Forelimb muscle (tissue), 1 donor: ENCODE results near the gene CLNK. TPM values are rescaled to one million over a fixed set of nuclear protein-coding genes. Genes with fewer than 3 reads are reported as not detected.
A peak's percentile ranks its signal among the peaks of the same experiment; 100 is the strongest.
"Not testable (repeated sequence)": the region's sequence is repeated elsewhere in the genome, so short reads cannot be mapped to it uniquely, and the experiment has no call there.

ENCODE experiments used
- DNase-seq: peaks from one replicate; pipeline ENCODE4 v3.0.0-alpha.2; 2013; ENCODE audit warnings: low read depth
- polyA plus RNA-seq: library from polyadenylated mRNA; unstranded; fragments of 120-200 nt; gene quantifications from one replicate; pipeline ENCODE4 v1.2.1, GENCODE V29; 2013; ENCODE audit not compliant: insufficient read length

The CLNK gene
- polyA plus RNA-seq, 1 donor: 0.34 TPM

DNA sequence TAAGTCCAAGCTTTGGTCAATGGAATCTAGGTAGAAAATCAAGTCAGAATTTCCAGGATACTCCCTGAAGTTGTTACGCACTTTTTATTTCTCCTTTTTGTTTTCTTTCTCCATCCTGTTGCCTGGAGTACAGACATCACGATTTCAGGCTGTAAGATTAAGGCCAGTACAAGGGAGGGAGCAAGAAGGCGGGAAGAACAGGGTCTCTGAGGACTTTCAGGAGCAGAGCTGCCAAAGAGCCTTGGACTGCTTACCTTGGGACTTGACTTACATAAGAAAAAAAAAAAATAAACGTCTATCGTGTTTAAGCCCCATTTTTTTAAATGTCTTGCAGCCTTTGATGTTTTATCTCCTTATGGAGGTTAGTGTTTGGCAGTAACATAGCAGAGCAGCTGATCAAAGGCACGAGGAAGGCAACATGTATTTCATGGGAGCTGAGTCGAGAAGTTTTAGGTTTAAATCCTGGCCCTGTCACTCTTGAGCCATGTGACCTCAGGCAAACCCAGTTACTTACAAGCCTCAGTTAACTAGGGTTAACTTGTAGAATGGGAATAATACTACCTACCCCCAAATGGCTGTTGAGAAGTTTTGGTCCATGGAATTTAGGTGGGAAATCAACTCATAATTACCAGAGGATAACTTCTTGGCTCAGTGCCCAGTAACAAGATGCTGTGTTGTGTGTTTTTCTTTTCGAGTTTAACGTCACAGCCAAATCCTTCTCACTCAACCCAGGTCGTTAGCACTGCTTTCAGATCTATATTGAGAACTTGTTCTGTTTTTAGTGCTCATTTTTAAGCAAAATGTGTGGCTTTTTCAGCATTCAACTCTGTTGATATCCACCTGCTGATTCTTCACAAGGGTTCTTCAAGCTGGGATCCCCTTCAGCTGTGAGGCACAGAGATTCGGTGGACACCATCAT is 106.8 kb downstream of the CLNK start:
- no peak for DNase-seq

DNA sequence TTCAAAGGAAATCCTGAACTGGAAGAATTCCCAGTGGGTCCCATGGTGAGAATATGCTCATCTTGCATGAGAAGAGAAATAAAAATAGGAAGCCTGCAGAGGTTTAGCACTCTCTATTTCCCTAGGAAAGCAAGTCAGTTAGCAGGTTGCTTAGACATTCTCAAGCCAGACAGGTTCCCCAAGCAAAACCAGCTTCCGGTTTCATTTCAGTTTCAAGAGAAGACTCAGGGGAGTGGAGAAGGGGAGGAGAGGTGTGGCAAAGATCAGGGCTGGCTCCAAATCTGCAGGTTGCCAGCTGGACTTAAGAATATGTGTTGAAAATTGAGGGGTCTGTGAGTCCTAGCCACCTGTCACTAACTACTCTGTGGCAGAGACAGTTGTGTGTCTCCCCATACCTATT is 107.5 kb downstream of the CLNK start:
- no peak for DNase-seq

- no peak for DNase-seq
These were observed 108.3 kb downstream of the CLNK start for GRCh38 chr4:10576236-10576635.

DNA sequence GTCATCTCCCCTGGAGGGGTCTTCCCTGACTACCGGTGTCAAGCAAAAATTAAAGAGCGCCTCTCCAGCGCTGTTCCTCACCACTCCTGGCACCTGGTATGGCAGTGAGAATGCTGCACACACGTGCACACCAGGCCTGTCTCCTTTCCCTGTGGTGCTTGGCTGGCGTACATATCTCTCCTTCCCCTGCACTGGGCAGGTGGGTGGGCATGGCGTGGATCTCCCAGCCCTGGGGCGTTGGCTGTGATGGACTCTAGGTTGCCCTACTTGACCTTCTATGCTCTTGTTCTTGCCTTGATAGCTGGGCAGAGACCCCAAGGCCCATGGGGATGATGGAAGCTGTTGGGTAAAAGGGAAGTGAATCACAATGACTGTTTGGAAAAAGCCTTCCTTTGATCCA is 109.2 kb downstream of the CLNK start:
- DNase-seq: no peak

DNA sequence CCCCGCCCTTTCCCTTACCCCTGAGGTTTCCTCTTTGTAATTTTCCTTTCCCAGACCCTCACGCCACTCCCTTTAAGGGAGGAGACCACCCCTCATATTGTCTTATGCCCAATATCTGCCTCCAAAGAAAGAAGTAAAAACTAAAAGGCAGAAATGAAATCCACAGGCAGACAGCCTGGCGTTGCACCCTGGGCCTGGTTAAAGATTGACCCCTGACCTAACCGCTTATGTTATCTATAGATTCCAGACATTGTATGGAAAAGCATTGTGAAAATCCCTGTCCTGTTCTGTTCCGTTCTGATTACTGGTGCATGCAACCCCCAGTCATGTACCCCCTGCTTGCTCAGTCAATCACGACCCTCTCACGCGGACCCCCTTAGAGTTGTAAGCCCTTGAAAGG is 110.0 kb downstream of the CLNK start:
- not testable (repeated sequence) for DNase-seq

DNA sequence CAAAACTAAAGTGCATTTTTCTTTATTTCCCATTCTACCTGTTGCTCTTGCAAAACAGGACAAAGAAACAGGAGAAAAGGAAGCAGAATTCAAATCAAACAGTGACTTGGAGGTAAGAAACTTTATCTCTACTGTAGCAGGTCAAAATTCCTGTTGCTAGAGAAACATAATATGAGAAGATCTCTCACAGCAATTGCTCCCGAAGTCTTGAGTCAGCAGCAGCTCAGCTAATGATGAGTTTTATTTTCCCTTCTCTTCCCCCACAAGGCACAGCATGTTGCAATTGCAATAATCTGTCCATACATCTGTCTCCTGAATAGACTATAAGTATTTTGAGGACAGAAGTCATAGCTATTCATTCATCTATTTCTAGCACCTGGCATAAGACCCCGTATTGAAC is 112.7 kb downstream of the CLNK start:
- no peak for DNase-seq

- no peak for DNase-seq
These were observed 115.1 kb downstream of the CLNK start for GRCh38 chr4:10569491-10569890.

- no peak for DNase-seq
These were observed 116.8 kb downstream of the CLNK start for GRCh38 chr4:10567766-10568165.

- DNase-seq: no peak
These were observed 119.3 kb downstream of the CLNK start for GRCh38 chr4:10565166-10565780.

DNA sequence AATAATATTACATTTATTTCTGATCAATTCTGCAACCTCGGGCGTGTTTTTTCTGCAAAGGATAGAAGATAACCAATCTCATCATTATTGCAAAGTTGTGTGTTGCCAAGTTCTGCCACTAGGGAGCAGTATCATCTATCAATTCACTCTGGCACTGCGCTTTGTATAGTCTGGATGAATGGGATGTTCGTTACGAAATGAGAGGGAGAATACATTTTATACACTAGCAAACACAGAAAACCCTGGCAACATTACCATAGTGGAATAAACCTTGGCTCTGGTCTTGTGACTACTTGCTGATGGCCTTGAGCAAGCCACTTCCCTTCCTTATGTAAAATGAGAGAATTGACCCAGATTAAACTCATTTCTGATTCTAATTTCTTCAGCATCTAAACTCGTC is 129.9 kb downstream of the CLNK start:
- peak; percentile 34 for DNase-seq

GRCh38 chr4:10554121-10554520 is 130.4 kb downstream of the CLNK start:
- DNase-seq: no peak

DNA sequence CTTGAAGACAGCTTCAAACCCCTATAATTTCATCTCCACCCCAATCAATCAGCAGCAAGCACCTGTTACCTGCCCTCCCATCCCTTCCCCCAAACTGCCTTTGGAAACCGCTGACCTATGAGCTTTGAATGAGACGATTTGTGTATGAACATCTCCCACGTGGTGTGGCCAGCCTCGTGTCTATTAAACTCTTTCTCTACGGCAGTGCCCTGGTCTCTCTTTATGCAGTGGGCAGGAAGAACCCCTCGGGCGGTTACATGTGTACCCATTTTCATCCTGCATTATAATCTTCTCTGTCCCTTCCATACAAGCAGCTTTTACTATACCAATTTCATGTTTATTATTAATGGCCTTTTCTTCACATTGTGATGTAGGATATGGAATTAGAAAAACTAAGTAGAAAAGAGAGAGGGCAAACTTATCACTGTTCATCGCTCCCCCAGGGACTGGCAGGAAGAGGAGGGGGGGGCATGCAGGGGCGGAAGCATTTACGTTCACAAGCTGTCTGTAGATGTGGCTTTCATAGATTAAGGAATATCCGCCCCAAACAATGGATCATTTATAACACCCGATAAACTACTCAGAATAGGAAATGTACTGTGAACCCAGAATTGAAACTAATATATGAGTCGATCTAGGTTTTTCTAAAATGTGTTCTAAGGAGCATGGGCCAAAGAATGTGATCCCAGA is 131.8 kb downstream of the CLNK start:
- DNase-seq: no peak

GRCh38 chr4:10535912-10536311 is 148.7 kb downstream of the CLNK start:
- DNase-seq: no peak

GRCh38 chr4:10534820-10535219 is 149.7 kb downstream of the CLNK start:
- no peak for DNase-seq

- DNase-seq: no peak
These were observed 152.4 kb downstream of the CLNK start for GRCh38 chr4:10532155-10532554.

GRCh38 chr4:10530137-10530786 is 154.3 kb downstream of the CLNK start:
- no peak for DNase-seq

- no peak for DNase-seq
These were observed 155.1 kb downstream of the CLNK start for GRCh38 chr4:10529291-10530136.

DNA sequence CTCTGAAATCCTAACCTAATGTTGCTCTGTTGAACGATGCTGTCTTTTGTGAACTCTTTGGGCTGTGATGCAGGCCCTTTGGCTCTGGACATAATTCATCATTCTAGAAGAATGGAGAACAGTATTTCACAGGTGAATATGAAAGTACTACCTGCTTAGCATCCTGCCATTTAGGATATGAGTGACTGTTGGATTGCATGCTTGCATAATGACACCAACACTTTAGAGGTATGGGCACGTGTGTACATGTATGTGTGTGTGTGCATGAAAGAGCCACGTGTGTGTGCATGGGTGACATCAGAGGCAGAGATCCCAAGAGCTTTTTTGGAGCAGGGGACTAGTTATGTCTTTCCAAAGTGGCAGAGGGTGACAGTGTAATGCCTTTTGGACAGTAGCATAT is 157.1 kb downstream of the CLNK start:
- DNase-seq: no peak

DNA sequence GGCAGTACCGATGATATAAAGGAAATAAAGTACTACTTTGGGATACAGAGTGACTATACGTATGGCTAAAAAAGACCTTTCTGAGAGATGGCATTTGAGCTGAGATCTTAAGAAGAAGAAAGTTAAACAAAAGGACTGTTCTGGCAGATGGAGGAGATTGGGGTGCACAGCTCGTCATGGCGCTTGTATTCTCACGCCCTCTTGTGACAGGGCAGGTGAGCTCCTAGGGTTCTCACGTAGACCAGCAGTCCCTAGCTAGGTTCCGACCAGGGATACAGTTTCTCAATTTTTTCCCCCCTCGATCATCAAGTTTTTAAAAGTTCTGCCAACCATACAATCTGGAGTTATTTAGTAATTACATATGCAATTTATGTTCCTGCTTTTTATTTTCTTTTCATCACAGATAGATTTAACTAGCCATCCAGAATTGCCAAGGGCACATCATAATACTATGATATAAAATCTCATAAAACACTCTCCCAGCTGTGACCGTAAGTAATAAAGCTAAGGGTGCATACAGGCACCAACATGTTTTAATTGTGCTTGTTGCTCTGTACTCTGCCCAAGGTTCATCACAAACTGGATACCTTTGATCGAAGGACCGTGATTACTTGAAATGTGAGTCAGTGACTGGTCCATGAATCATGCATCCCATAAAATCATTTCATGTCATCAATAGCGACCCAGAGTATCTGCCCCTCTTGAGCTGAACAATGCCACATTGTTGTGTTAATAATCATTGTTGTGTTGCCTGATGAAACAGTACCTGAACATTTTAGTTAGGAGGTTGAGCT is 157.9 kb downstream of the CLNK start:
- no peak for DNase-seq

GRCh38 chr4:10524196-10524833 is 160.3 kb downstream of the CLNK start:
- DNase-seq: no peak
